ENCODE measurements around the gene SUCLG2.

Gene SUCLG2

DNA sequence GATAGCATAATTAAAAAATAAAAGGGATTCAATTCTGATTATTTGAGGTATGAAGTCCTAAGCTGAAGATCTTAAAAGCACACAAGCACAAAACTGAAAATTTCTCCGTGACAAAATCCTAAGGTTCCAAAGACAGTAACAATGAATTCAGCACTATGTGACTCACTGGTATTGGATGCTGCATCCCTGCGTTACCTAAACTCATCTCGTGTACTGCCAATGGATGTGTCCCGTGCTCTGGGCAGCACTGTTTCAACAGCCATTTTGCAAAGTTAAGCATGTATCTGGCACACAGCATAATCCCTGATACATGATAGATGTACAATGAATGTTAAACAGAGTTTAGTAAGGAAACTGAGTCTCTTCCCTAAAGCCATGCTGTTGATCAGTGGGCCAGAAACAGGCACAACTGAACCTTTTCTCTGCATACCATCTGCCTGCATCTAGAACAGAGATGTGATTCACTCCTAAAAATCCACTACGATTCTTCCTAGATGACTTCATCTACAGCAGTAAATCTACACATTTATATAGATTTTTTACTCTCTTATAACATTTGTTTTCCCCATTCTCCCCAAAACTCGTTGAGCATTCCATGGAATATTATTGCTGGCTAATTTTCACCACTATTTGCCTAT is 14.3 kb downstream of the SUCLG2 start (continued):
- TF ChIP-seq ZNF654 (tag by site-specific recombination; IDR thresholded peaks at IDR 0.05; ENCODE audit: low read depth): no peak
- TF ChIP-seq ZNF302 (tag by site-specific recombination; IDR thresholded peaks at IDR 0.05; ENCODE audit: low read depth): no peak
- TF ChIP-seq, protein P1, sequence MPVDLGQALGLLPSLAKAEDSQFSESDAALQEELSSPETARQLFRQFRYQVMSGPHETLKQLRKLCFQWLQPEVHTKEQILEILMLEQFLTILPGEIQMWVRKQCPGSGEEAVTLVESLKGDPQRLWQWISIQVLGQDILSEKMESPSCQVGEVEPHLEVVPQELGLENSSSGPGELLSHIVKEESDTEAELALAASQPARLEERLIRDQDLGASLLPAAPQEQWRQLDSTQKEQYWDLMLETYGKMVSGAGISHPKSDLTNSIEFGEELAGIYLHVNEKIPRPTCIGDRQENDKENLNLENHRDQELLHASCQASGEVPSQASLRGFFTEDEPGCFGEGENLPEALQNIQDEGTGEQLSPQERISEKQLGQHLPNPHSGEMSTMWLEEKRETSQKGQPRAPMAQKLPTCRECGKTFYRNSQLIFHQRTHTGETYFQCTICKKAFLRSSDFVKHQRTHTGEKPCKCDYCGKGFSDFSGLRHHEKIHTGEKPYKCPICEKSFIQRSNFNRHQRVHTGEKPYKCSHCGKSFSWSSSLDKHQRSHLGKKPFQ (tag by site-specific recombination; IDR thresholded peaks at IDR 0.05): no peak
- no peak for TF ChIP-seq YY1 (tag by site-specific recombination; IDR thresholded peaks at IDR 0.05)
- TF ChIP-seq ZNF350 (tag by site-specific recombination; IDR thresholded peaks at IDR 0.05): no peak
- TF ChIP-seq ZNF549 (tag by site-specific recombination; IDR thresholded peaks at IDR 0.05): no peak
- no peak for TF ChIP-seq ZNF510 (tag by site-specific recombination; IDR thresholded peaks at IDR 0.05; ENCODE audit: insufficient replicate concordance)

DNA sequence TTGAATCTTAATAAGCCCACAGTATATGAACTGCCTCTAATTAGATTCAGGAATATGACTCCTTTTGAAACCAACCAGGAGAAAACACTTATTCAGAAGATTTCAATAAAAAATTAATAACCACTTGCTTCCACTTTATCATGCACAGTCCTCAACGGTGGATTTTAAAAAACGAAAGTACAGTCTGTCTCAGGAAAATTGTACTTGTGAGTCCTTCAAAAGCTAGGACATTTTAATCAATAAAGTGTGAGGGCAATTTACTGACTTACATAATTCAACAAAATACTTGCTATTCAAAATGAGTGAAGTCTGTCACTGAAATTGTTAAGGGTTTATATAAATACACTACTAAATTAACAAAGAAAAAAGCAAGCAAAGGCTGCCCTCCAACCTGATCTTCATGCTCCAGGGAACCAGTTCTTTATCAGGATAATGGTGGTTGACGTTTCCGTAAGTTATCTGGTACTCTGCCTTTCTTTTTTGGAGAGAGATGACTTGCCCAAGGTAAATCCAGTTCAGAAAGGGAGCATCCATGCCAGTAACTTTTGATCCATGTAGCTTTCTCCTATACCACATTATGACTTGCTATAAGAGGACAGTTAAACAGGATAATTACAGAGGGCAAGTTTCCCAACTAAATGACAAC is 17.0 kb downstream of the SUCLG2 start:
- no peak overlapping the region for H3K4me3 ChIP-seq (ENCODE audit: low read depth, low read length)
- no peak for TF ChIP-seq KLF7 (tag by site-specific recombination; IDR thresholded peaks at IDR 0.05; ENCODE audit: borderline replicate concordance)
- TF ChIP-seq SETDB1 (IDR thresholded peaks at IDR 0.05; ENCODE audit: insufficient read length, low read length): no peak
- TF ChIP-seq ZNF76 (tag by site-specific recombination; IDR thresholded peaks at IDR 0.05; ENCODE audit: borderline replicate concordance, low read depth): no peak
- no peak for TF ChIP-seq ZNF37A (tag by site-specific recombination; IDR thresholded peaks at IDR 0.05)
- TF ChIP-seq ZNF155 (tag by site-specific recombination; IDR thresholded peaks at IDR 0.05): no peak
- no peak for TF ChIP-seq HOXA7 (CRISPR knock-in tag; IDR thresholded peaks at IDR 0.05; ENCODE audit: borderline replicate concordance)
- no peak for TF ChIP-seq ZNF426 (tag by site-specific recombination; IDR thresholded peaks at IDR 0.05)
- TF ChIP-seq ZNF48 (tag by site-specific recombination; IDR thresholded peaks at IDR 0.05): no peak
- TF ChIP-seq ZBTB20 (tag by site-specific recombination; IDR thresholded peaks at IDR 0.05): no peak
- ChIA-PET CTCF (interaction anchor here (0.6 kb wide), 2 partner anchors 251 to 309 kb away, joined by 3 to 4 read pairs; no protein-coding TSS in a partner anchor), POLR2A (no interaction called here)
- H3K36me3 ChIP-seq (ENCODE audit: control insufficient read depth in 2 of 2, insufficient read depth in 1 of 2, low read length in 2 of 2): no peaks in the 10 kb centered on the region
- H3K27ac ChIP-seq (ENCODE audit: extremely low read depth, low read depth, low read length): no peak overlapping the region
- no peaks in the 10 kb centered on the region for H3K9me3 ChIP-seq (ENCODE audit: control insufficient read depth, insufficient read depth, low read depth, low read length)
- no peaks in the 10 kb centered on the region for H3K4me1 ChIP-seq (ENCODE audit: control insufficient read depth, insufficient read depth, low read length)

DNA sequence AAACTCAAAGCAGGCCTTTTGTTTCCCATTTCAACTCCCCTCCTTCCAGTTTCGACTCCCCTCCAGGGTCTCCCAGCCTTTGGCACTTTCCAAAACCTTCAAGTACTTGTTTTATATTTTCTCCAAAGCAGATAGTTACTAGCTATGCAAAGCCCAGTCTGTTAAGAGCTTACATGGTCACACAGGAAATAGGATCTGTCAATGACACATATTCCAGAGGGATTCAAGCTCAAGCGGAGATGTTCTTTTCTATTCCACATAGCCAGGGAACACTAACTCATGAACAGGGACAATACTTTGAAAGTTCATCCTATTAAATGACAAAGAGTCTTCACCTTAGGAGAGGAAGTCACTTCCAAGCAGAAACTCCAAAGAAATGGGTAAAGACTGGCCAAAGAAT is 18.6 kb downstream of the SUCLG2 start:
- Histone ChIP-seq H3K9me3 (ENCODE audit: control insufficient read depth, insufficient read depth, low read depth, low read length) (no peaks in the 10 kb centered on the region), H3K4me1 (ENCODE audit: control insufficient read depth, insufficient read depth, low read length) (no peaks in the 10 kb centered on the region), H3K36me3 (ENCODE audit: control insufficient read depth in 2 of 2, insufficient read depth in 1 of 2, low read length in 2 of 2) (no peaks in the 10 kb centered on the region), H3K27ac (ENCODE audit: extremely low read depth, low read depth, low read length) (no peak overlapping the region), H3K4me3 (ENCODE audit: low read depth, low read length) (no peak overlapping the region)
- ChIA-PET POLR2A (no interaction called here), CTCF (no interaction called here)
- no peak for TF ChIP-seq ZBTB21 (tag by site-specific recombination; IDR thresholded peaks at IDR 0.05)
- TF ChIP-seq, protein P2, sequence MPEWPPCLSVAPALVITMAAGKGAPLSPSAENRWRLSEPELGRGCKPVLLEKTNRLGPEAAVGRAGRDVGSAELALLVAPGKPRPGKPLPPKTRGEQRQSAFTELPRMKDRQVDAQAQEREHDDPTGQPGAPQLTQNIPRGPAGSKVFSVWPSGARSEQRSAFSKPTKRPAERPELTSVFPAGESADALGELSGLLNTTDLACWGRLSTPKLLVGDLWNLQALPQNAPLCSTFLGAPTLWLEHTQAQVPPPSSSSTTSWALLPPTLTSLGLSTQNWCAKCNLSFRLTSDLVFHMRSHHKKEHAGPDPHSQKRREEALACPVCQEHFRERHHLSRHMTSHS (tag by site-specific recombination; IDR thresholded peaks at IDR 0.05): no peak
- no peak for TF ChIP-seq ZNF155 (tag by site-specific recombination; IDR thresholded peaks at IDR 0.05)
- TF ChIP-seq, protein P3, sequence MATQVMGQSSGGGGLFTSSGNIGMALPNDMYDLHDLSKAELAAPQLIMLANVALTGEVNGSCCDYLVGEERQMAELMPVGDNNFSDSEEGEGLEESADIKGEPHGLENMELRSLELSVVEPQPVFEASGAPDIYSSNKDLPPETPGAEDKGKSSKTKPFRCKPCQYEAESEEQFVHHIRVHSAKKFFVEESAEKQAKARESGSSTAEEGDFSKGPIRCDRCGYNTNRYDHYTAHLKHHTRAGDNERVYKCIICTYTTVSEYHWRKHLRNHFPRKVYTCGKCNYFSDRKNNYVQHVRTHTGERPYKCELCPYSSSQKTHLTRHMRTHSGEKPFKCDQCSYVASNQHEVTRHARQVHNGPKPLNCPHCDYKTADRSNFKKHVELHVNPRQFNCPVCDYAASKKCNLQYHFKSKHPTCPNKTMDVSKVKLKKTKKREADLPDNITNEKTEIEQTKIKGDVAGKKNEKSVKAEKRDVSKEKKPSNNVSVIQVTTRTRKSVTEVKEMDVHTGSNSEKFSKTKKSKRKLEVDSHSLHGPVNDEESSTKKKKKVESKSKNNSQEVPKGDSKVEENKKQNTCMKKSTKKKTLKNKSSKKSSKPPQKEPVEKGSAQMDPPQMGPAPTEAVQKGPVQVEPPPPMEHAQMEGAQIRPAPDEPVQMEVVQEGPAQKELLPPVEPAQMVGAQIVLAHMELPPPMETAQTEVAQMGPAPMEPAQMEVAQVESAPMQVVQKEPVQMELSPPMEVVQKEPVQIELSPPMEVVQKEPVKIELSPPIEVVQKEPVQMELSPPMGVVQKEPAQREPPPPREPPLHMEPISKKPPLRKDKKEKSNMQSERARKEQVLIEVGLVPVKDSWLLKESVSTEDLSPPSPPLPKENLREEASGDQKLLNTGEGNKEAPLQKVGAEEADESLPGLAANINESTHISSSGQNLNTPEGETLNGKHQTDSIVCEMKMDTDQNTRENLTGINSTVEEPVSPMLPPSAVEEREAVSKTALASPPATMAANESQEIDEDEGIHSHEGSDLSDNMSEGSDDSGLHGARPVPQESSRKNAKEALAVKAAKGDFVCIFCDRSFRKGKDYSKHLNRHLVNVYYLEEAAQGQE (tag by site-specific recombination; IDR thresholded peaks at IDR 0.05): no peak
- TF ChIP-seq, protein P4, sequence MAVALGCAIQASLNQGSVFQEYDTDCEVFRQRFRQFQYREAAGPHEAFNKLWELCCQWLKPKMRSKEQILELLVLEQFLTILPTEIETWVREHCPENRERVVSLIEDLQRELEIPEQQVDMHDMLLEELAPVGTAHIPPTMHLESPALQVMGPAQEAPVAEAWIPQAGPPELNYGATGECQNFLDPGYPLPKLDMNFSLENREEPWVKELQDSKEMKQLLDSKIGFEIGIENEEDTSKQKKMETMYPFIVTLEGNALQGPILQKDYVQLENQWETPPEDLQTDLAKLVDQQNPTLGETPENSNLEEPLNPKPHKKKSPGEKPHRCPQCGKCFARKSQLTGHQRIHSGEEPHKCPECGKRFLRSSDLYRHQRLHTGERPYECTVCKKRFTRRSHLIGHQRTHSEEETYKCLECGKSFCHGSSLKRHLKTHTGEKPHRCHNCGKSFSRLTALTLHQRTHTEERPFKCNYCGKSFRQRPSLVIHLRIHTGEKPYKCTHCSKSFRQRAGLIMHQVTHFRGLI (tag by site-specific recombination; IDR thresholded peaks at IDR 0.05): no peak
- TF ChIP-seq ZNF76 (tag by site-specific recombination; IDR thresholded peaks at IDR 0.05; ENCODE audit: borderline replicate concordance, low read depth): no peak
- no peak for TF ChIP-seq ZNF585B (tag by site-specific recombination; IDR thresholded peaks at IDR 0.05)
- TF ChIP-seq, protein P5, sequence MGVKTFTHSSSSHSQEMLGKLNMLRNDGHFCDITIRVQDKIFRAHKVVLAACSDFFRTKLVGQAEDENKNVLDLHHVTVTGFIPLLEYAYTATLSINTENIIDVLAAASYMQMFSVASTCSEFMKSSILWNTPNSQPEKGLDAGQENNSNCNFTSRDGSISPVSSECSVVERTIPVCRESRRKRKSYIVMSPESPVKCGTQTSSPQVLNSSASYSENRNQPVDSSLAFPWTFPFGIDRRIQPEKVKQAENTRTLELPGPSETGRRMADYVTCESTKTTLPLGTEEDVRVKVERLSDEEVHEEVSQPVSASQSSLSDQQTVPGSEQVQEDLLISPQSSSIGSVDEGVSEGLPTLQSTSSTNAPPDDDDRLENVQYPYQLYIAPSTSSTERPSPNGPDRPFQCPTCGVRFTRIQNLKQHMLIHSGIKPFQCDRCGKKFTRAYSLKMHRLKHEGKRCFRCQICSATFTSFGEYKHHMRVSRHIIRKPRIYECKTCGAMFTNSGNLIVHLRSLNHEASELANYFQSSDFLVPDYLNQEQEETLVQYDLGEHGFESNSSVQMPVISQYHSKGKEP (tag by site-specific recombination; IDR thresholded peaks at IDR 0.05): no peak
